Ovary (tissue), 9 donors: ENCODE data around the gene NOD1. TPM values are rescaled to one million over a fixed set of nuclear protein-coding genes. Genes with fewer than 3 reads are reported as not detected.
A peak's percentile ranks its signal among the peaks of the same experiment; 100 is the strongest.

Experiments used
- DNase-seq, 5 donors: peaks; one replicate each; pipeline ENCODE4 v3.0.0-alpha.2; 2019 to 2020
- H3K27ac ChIP-seq, 2 donors: fragments of 200-600 bp; one replicate each; pipeline versions ENCODE4 v1.5.1 to v1.8.0; 2019 to 2022
- H3K27me3 ChIP-seq: fragments of 200-600 bp; one replicate; pipeline ENCODE4 v1.8.0; 2022
- H3K36me3 ChIP-seq: fragments of 200-600 bp; sonication (generic); one replicate; pipeline ENCODE4 v1.5.1; 2019
- H3K4me1 ChIP-seq: one replicate; pipeline ENCODE4 v1.8.1; 2013; ENCODE audit warnings: mild to moderate bottlenecking, moderate library complexity; ENCODE audit not compliant: insufficient read depth
- H3K4me3 ChIP-seq: fragments of 200-600 bp; sonication (generic); one replicate; pipeline ENCODE4 v1.5.1; 2017
- H3K9me3 ChIP-seq, 2 donors: fragments of 200-600 bp in 1 of 2; sonication (generic) in 1 of 2; one replicate each; pipeline versions ENCODE4 v1.5.1 to v1.8.1; 2013 to 2019; ENCODE audit warnings: mild to moderate bottlenecking in 1 of 2, moderate library complexity in 1 of 2
- EP300 ChIP-seq: sonication (generic); formaldehyde crosslinking; IDR thresholded peaks from one replicate; pipeline ENCODE4 v1.6.1; 2017; ENCODE audit warnings: antibody characterized with exemption
- POLR2A ChIP-seq: fragments of 450-650 bp; IDR thresholded peaks from one replicate; pipeline ENCODE4 v1.6.1; 2017; ENCODE audit warnings: antibody characterized with exemption, mild to moderate bottlenecking, moderate library complexity
- WGBS, 3 donors: extraction: QIAGEN DNeasy Blood & Tissue Kit in 1 of 3; methylation state at CpG; one replicate each; pipeline versions ENCODE4 v1.1.5 to v1.1.7; 2013 to 2017; 5-methylcytosine and 5-hydroxymethylcytosine counted together
- intact Hi-C, 4 donors: fragments of 100-400 bp; cut with DNase I; formaldehyde crosslinking; loops; one replicate each; pipeline versions ENCODE4 v1.11.0 to v1.15.1; 2022 to 2023
- polyA plus RNA-seq, 2 donors: library from polyadenylated mRNA; stranded (reverse); fragments of 200-250 nt in 1 of 2; fragments of 350-450 nt in 1 of 2; fragmentation: Illumina TruSeq in 1 of 2; extraction: RNeasy Lipid Tissue Mini Kit (QIAGEN cat#74804) in 1 of 2; gene quantifications; one replicate each; pipeline ENCODE4 v1.2.3, GENCODE V29; 2013 to 2014
- total RNA-seq, 7 donors: library from RNA; depleted of rRNA in 2 of 7; stranded (reverse); fragments of >200 nt in 2 of 7; fragmentation: NEBNext Ultra II Directional in 3 of 7; extraction: Animal tissue kit (Norgen Biotek cat#: 25700) in 3 of 7; gene quantifications; one replicate each; pipeline versions ENCODE4 v1.1.0 to v1.2.4, GENCODE V29; 2016 to 2023
- TF ChIP-seq, protein P1 (sequence below), 3 donors: fragments of 450-650 bp in 2 of 3; fragments of 200-600 bp in 1 of 3; IDR thresholded peaks; one replicate each; pipeline versions ENCODE4 v1.5.1 to v1.8.0; 2016 to 2022; ENCODE audit warnings: antibody characterized with exemption in 3 of 3, mild to moderate bottlenecking in 1 of 3
- donor health status: DM: no; HTN: no; CAD: no; lungs with moderate emphysema.
- donor health status: DM: no; HTN: no; CAD: no.
- donor health status: Bipolar disorder and iron deficiency.
- donor health status: DM: yes; HTN: yes; CAD: no.
- donor health status: DM: no; HTN: no; CAD: no.
- donor health status: DM: yes; HTN: yes; CAD: no.

NOD1 gene
- total and polyA plus RNA-seq, 9 donors = 15.2 to 33.5 (median 20.5) TPM

DNA sequence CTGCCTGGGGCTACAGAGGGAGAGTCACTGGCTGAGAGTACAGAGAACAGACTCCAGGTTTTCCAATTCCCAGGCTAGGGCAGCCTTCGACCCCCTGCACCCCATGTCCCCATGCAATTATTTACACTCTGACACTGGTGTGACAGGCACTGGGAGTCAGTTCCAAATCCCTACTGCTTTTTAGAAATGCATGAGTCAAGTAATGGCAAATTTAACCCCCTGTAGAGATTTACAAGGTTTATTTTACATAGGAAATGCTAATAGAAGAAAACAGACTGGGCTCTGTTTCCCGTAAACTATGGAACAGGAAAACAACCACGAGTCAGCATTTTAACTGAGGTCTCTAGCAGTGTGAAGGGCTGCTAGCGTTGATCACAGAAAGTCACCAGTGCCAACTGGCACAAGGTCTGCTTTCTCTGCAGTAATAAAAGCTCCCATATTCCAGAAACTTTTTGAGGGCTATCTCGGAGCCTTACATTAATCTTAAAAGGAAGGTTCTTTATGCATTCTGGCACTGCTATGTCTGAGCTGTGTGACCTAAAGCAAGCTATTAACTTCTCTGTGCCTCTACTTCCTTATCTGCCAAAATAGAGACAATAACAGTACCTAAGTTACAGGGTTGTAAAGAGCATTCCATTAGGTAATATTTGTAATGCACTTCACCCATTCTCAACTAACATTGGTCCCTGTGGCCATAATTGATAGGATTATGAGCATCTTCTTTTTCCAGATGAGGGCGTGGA is 28.2 kb downstream of the NOD1 start:
- no peaks in the 10 kb centered on the region for H3K4me1 ChIP-seq
- no peaks in the 10 kb centered on the region for H3K36me3 ChIP-seq
- H3K27ac ChIP-seq = no peak overlapping the region
- intact Hi-C loops = no loop called here
- no peaks in the 10 kb centered on the region for H3K9me3 ChIP-seq
- no peaks in the 10 kb centered on the region for H3K27me3 ChIP-seq
- DNase-seq = peak in 1 of 5 donors; percentile 2
- no peak overlapping the region for H3K4me3 ChIP-seq
- WGBS, 3 donors = 69 to 71% (median 70%) methylated on average over 6 of the region's 6 CpGs
- TF ChIP-seq, protein P1, sequence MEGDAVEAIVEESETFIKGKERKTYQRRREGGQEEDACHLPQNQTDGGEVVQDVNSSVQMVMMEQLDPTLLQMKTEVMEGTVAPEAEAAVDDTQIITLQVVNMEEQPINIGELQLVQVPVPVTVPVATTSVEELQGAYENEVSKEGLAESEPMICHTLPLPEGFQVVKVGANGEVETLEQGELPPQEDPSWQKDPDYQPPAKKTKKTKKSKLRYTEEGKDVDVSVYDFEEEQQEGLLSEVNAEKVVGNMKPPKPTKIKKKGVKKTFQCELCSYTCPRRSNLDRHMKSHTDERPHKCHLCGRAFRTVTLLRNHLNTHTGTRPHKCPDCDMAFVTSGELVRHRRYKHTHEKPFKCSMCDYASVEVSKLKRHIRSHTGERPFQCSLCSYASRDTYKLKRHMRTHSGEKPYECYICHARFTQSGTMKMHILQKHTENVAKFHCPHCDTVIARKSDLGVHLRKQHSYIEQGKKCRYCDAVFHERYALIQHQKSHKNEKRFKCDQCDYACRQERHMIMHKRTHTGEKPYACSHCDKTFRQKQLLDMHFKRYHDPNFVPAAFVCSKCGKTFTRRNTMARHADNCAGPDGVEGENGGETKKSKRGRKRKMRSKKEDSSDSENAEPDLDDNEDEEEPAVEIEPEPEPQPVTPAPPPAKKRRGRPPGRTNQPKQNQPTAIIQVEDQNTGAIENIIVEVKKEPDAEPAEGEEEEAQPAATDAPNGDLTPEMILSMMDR (IDR thresholded peaks at IDR 0.05) = no peak
- TF ChIP-seq EP300 (no peak), POLR2A (no peak)

DNA sequence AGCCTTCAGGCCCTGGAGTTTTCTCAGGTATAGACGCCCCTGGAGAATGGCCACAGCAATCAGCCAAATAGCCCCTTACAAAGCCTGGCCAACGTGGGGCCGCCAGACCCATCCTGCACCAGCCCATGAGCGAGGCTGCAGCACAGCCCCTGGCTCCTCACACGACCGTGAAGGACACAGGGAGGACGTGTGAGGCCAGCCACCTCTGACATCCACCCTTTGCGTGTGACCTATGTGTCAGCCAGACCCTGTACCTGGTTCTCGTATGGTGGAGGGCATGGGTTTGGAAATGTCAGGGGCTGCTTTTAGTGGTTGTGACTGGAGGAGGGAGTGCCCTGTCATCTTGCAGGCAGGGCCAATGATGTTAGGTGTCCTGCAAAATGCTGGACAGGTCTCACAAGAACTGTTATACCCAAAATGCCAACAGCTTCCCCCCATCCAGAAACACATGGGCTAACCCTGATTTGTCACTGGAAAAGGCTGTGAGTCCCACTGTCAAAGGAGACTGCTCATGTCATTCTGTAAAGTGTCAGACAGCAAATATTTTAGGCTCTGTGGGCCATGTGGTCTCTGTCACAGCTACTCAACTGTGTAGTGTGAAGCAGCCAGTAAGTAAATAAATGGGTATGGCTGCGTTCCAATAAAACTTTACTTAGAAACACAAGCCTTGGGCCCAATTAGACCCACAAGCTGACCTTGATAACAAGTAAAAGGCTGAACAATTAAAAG is 30.0 kb downstream of the NOD1 start:
- Histone ChIP-seq H3K27me3 (no peaks in the 10 kb centered on the region), H3K36me3 (no peaks in the 10 kb centered on the region), H3K4me1 (no peaks in the 10 kb centered on the region), H3K4me3 (no peak overlapping the region), H3K9me3 (no peaks in the 10 kb centered on the region), H3K27ac (no peak overlapping the region)
- WGBS, 3 donors = 81 to 87% (median 83%) methylated on average over 10 of the region's 10 CpGs
- DNase-seq = peak in 2 of 5 donors; percentile 9 to 25
- TF ChIP-seq POLR2A = no peak
- TF ChIP-seq, protein P1 (IDR thresholded peaks at IDR 0.05) = no peak
- TF ChIP-seq EP300 = no peak
- intact Hi-C loops = no loop called here

DNA sequence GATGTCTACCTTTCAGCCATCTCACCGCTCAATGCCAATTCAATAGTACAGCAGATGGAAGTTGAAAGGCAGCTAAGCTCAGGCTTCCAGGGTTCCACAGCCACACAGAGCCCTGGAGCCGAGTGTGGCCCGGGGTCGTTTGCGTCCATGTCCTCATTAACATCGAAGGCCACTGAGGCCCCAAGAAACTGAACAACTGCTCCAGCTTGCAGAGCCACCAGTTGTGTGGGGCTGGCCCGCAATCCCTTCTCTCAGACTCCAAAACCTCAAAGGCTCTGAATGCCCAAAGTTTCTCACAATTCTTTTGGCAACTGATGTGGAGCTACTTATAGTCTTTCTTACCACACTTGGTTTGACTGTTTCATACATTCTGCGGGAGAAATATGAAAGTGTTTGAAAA is 31.1 kb downstream of the NOD1 start:
- Histone ChIP-seq H3K36me3 (no peaks in the 10 kb centered on the region), H3K27ac (no peak overlapping the region), H3K27me3 (no peaks in the 10 kb centered on the region), H3K4me1 (no peaks in the 10 kb centered on the region), H3K4me3 (no peak overlapping the region), H3K9me3 (no peaks in the 10 kb centered on the region)
- TF ChIP-seq EP300 (no peak), POLR2A (no peak)
- TF ChIP-seq, protein P1 (IDR thresholded peaks at IDR 0.05) = no peak
- WGBS, 3 donors = 95 to 98% (median 96%) methylated on average over 8 of the region's 8 CpGs
- intact Hi-C loops = no loop called here
- DNase-seq = peak in 2 of 5 donors; percentile 7 to 15

DNA sequence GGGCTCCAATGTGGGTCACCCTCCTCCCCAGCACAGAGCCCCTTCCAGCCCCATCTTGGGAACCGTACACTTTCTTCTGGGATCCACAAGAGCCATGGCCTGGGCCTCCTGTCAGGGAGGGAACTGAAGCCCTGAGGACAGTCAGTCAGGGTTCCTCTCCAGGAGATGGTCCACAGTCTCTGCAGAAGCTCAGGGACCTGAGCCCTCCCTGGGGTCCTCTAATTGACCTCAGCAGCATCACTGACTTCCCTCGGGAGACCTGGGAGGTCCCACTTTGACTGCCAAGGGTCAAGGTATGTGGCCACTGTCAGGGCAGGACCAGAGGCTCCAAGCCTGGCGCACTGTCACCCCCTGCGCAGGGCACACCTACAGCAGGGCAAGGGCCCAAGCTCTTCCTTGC is 32.3 kb downstream of the NOD1 start:
- Histone ChIP-seq H3K4me1 (no peaks in the 10 kb centered on the region), H3K27ac (no peak overlapping the region), H3K36me3 (no peaks in the 10 kb centered on the region), H3K27me3 (no peaks in the 10 kb centered on the region), H3K9me3 (no peaks in the 10 kb centered on the region), H3K4me3 (no peak overlapping the region)
- 83 to 92% (median 87%) methylated on average over 4 of the region's 4 CpGs for WGBS, 3 donors
- DNase-seq = peak in 2 of 5 donors; percentile 23 to 33
- TF ChIP-seq EP300 (no peak), POLR2A (no peak)
- TF ChIP-seq, protein P1 (IDR thresholded peaks at IDR 0.05) = no peak
- intact Hi-C loops = no loop called here
